Fibroblast of gingiva (primary cell): Measurements from ENCODE around the gene KLHL7.
"Not testable (repeated sequence)": the region's sequence is repeated elsewhere in the genome, so short reads cannot be mapped to it uniquely, and the experiment has no call there.

Experiments used
- DNase-seq: peaks from one replicate; pipeline ENCODE4 v3.0.0-alpha.2; 2011; ENCODE audit warnings: low read depth

KLHL7 gene

DNA sequence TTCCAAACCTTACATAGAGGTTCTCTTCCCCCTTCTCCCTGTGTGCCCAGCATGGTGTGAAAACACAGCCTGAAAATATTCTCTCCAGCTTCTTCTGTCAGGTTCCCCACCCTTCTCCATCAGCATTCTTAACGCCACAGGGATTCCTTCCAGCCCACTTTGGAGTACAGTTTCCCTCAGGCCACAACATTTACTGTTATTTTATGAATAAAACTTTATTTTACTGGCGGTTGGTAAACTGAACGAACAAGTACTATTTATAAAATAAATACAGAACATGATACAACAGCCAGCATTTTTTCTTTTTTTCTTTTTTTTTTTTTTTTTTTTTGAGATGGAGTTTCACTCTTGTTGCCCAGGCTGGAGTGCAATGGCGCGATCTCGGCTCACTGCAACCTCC is 109.4 kb downstream of the KLHL7 start:
- DNase-seq = no peak

DNA sequence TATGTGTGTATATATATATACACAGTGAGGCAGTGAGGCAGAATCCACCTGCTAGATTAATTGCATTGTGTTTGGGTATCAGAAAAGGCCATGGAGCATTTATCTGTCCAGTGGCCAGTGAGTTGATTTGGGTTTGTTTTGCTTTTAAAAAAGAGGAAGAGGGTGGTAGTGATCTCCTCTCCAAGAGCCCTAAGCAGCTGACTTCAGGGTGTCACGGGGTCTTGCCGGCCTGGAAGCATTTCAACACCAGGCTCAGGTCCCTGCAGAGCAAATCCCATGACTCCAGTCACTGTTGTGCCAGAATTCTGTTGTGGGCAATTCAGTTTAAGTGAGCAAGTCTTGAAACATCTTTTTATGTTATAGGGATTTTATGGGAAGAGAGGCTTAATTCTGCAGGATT is 110.4 kb downstream of the KLHL7 start:
- DNase-seq = no peak

DNA sequence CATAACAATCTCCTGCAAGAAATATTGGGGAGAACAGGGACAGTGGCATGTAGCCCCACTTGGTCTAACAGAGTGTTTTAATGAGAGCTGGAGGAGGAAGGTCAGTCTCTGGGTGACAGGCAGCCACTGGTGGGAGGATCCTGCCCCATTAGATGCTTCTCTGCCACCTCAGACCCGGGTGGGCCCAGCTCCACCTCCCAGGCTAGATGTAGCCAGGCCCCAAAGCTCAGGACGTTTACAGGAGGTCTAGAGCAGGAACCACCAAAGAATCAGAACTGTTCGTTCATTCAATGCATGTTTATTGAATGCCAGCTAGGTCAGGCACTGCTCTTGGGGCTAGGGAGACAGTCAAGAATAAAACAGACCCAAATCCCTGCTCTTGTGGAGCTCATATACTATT is 112.6 kb downstream of the KLHL7 start:
- no peak for DNase-seq

DNA sequence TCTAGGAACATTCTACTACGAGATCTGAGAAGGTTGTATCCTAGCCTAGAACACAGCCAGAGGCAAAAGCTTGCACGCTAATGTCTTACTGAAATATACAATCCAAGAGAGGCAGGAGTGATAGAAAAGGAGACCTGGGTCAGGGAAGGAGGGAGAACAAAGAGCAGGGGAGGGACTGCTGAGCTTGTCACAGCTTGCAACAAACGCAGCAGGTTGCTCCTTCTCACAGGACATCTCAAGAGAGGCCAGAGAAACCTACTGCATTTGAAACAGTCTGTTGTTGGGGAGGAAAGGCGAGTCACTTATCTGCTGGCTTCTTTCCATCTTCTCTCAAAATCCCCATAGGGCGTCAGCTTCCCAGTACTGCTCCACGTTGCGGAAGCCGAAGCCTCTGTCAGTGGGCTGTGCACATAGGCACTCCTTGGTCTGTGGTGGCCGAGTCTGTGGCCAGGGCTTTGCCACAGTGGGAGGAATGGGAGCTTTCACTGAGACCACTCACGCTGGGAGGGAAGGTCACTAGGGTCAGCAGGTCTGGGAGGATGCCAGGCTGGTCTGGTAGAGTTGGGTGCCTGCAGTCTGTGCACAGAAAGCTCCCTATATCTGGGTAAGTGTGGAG is 115.2 kb downstream of the KLHL7 start:
- no peak for DNase-seq

DNA sequence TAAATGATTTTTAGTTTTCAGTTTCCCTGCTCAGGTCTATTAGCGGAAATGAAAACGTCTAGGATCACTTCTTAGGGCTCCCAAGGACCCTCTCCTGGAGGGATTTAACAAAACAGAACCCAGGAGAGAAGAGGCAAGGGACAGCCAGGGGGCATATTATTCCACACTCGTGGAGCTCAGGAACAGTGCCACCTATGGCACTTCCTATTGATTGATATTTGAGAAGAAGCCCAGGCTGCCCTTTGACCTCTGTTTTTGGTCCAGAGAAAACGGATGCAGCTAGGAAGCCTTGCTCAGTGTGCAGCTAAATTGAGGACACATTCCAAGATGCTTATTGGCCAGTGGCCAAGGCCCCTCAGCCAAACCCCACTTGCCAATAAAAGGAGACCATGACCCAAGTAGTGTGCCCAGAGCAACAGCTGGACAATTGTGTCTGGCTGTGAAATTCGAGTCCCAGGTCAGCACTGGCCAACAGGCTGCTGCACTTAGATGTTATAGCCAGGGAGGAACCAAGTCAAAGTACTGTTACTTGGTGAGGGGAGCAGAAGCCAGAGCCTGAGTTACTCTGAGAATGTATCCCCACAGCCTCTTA is 117.0 kb downstream of the KLHL7 start:
- DNase-seq = no peak

DNA sequence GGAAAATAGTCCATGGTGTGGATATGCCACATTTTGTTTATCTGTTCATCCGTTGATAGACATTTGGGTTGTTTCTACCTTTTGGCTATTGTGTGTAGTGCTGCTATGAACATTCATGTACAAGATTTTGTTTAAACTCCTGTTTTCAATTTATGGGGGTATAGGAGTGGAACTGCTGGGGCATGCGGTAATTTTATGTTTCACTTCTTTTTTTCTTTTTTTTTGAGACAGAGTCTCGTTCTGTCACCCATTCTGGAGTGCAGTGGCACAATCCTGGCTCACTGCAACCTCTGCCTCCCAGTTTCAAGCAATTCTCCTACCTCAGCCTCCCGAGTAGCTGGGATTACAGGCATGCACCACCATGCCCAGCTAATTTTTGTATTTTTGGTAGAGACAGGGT is 118.8 kb downstream of the KLHL7 start:
- not testable (repeated sequence) for DNase-seq

DNA sequence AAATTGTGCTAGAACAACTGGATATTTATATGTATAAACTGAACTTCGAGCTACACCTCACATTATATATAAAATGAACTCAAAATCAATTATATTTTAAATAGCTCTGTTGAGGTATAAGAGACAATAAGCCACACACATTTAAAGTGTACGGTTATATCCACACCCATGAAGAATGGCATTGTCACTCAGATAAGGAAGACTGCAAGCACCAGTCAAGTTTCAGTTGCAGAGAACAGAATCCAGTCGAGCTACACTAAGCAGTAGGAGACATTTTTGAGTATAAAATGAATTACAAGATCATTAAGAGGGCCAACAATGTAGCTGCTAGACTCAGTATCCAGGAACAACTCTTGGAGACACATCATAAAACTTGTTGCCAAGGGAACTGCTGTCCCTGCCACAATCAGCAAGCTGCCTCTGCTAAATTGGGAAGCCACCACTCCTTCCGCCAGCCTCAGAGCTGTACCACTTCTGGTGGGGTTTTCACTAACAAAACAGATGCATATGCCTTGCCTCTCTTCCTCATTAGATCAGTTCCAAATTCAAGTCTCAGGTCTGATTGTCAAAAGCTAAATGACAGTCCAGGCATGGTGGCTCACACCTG is 121.4 kb downstream of the KLHL7 start:
- DNase-seq = no peak
